HEK293T (cell line): ENCODE data around the gene PLEKHO2.

ENCODE experiments used
- CTCF ChIA-PET: fragments of 350-600 bp; formaldehyde crosslinking; extraction: SDS; loops from one replicate; lab custom pipeline; 2021; ENCODE audit warnings: antibody characterized with exemption, inconsistent platforms; lab: Yijun Ruan, JAX
- POLR2A ChIA-PET: fragments of 350-600 bp; formaldehyde crosslinking; extraction: SDS; loops from one replicate; lab custom pipeline; 2020; ENCODE audit warnings: antibody characterized with exemption, inconsistent platforms; lab: Yijun Ruan, JAX
- DNase-seq: peaks from one replicate; pipeline ENCODE4 v3.0.0; 2012; ENCODE audit warnings: mixed read lengths; ENCODE audit errors: extremely low spot score
- ARNT ChIP-seq: fragments of 450-650 bp; IDR thresholded peaks from 2 replicates; pipeline ENCODE4 v1.6.1; 2017; ENCODE audit warnings: mild to moderate bottlenecking
- BHLHE40 ChIP-seq: fragments of 450-650 bp; IDR thresholded peaks from 2 replicates; pipeline ENCODE4 v1.6.1; 2016; ENCODE audit warnings: mild to moderate bottlenecking, moderate library complexity, borderline replicate concordance
- CTBP1 ChIP-seq: fragments of 450-650 bp; IDR thresholded peaks from 2 replicates; pipeline ENCODE4 v1.6.1; 2016; ENCODE audit warnings: borderline replicate concordance
- ELF4 ChIP-seq: fragments of 450-650 bp; IDR thresholded peaks from 2 replicates; pipeline ENCODE4 v1.6.1; 2017; ENCODE audit warnings: antibody characterized with exemption
- FOXA1 ChIP-seq: fragments of 450-650 bp; IDR thresholded peaks from 2 replicates; pipeline ENCODE4 v1.6.1; 2016; ENCODE audit warnings: mild to moderate bottlenecking
- FOXK2 ChIP-seq: fragments of 450-650 bp; IDR thresholded peaks from 2 replicates; pipeline ENCODE4 v1.6.1; 2016; ENCODE audit warnings: mild to moderate bottlenecking
- FOXM1 ChIP-seq: fragments of 450-650 bp; IDR thresholded peaks from 2 replicates; pipeline ENCODE4 v1.6.1; 2017; ENCODE audit warnings: mild to moderate bottlenecking, borderline replicate concordance
- HDGF ChIP-seq: fragments of 450-650 bp; IDR thresholded peaks from 2 replicates; pipeline ENCODE4 v1.6.1; 2017; ENCODE audit warnings: antibody characterized with exemption, borderline replicate concordance
- L3MBTL2 ChIP-seq: fragments of 450-650 bp; conservative IDR thresholded peaks from 2 replicates; pipeline ENCODE4 v1.6.1; 2016; ENCODE audit warnings: mild to moderate bottlenecking
- LEF1 ChIP-seq: fragments of 450-650 bp; IDR thresholded peaks from 2 replicates; pipeline ENCODE4 v1.6.1; 2017; ENCODE audit warnings: mild to moderate bottlenecking, borderline replicate concordance
- NFRKB ChIP-seq: fragments of 450-650 bp; IDR thresholded peaks from 2 replicates; pipeline ENCODE4 v1.6.1; 2016; ENCODE audit warnings: mild to moderate bottlenecking, moderate library complexity
- PKNOX1 ChIP-seq: fragments of 450-650 bp; IDR thresholded peaks from 2 replicates; pipeline ENCODE4 v1.6.1; 2016
- SP1 ChIP-seq: fragments of 450-650 bp; IDR thresholded peaks from 2 replicates; pipeline ENCODE4 v1.6.1; 2017
- SUZ12 ChIP-seq: fragments of 450-650 bp; IDR thresholded peaks from 2 replicates; pipeline ENCODE4 v1.6.1; 2016; ENCODE audit warnings: mild to moderate bottlenecking
- TARDBP ChIP-seq: fragments of 450-650 bp; IDR thresholded peaks from 2 replicates; pipeline ENCODE4 v1.6.1; 2016
- ZNF384 ChIP-seq: fragments of 450-650 bp; IDR thresholded peaks from 2 replicates; pipeline ENCODE4 v1.6.1; 2016

The PLEKHO2 gene

GRCh38 chr15:64865126-64865997 is 23.6 kb downstream of the PLEKHO2 start:
- ChIA-PET CTCF (no interaction called here), POLR2A (no interaction called here)
- no peak for DNase-seq
- TF ChIP-seq PKNOX1 (no peak), LEF1 (no peak), FOXA1 (no peak), FOXK2 (no peak), SUZ12 (no peak)

GRCh38 chr15:64865998-64866520 is 24.3 kb downstream of the PLEKHO2 start:
- ChIA-PET POLR2A (no interaction called here), CTCF (no interaction called here)
- no peak for TF ChIP-seq FOXM1
- no peak for TF ChIP-seq ELF4
- TF ChIP-seq HDGF, result no peak
- TF ChIP-seq LEF1, result no peak
- no peak for TF ChIP-seq CTBP1
- TF ChIP-seq SUZ12, result no peak
- TF ChIP-seq ARNT, result no peak
- no peak for TF ChIP-seq FOXK2
- DNase-seq, result no peak

GRCh38 chr15:64869501-64869900 is 27.8 kb downstream of the PLEKHO2 start:
- CTCF ChIA-PET, result no interaction called here
- no peak for DNase-seq
- POLR2A ChIA-PET, result no interaction called here
- TF ChIP-seq L3MBTL2 (no peak), PKNOX1 (no peak)

GRCh38 chr15:64870353-64870752 is 28.6 kb downstream of the PLEKHO2 start:
- CTCF ChIA-PET, result no interaction called here
- no peak for TF ChIP-seq BHLHE40
- TF ChIP-seq FOXK2, result no peak
- no peak for TF ChIP-seq ZNF384
- TF ChIP-seq SUZ12, result no peak
- no peak for TF ChIP-seq FOXA1
- TF ChIP-seq FOXM1, result no peak
- no peak for TF ChIP-seq TARDBP
- no peak for TF ChIP-seq LEF1
- no peak for TF ChIP-seq ARNT
- no peak for TF ChIP-seq PKNOX1
- TF ChIP-seq SP1, result no peak
- TF ChIP-seq HDGF, result no peak
- TF ChIP-seq L3MBTL2, result no peak
- no peak for TF ChIP-seq NFRKB
- TF ChIP-seq ELF4, result no peak
- no peak for TF ChIP-seq CTBP1
- no peak for DNase-seq
- POLR2A ChIA-PET, result no interaction called here

- ChIA-PET POLR2A (no interaction called here), CTCF (no interaction called here)
- TF ChIP-seq L3MBTL2, result no peak
- TF ChIP-seq ARNT, result no peak
- TF ChIP-seq SUZ12, result no peak
- no peak for TF ChIP-seq CTBP1
- no peak for TF ChIP-seq FOXA1
- no peak for TF ChIP-seq NFRKB
- TF ChIP-seq BHLHE40, result no peak
- no peak for TF ChIP-seq TARDBP
- no peak for TF ChIP-seq ELF4
- TF ChIP-seq ZNF384, result no peak
- no peak for TF ChIP-seq FOXM1
- TF ChIP-seq SP1, result no peak
- TF ChIP-seq LEF1, result no peak
- TF ChIP-seq HDGF, result no peak
- no peak for TF ChIP-seq PKNOX1
- no peak for TF ChIP-seq FOXK2
- DNase-seq, result no peak
These were observed 34.0 kb downstream of the PLEKHO2 start for GRCh38 chr15:64875641-64876223.

GRCh38 chr15:64877435-64877834 is 35.7 kb downstream of the PLEKHO2 start:
- ChIA-PET CTCF (no interaction called here), POLR2A (no interaction called here)
- TF ChIP-seq FOXK2, result no peak
- TF ChIP-seq FOXA1, result no peak
- TF ChIP-seq CTBP1, result no peak
- no peak for TF ChIP-seq HDGF
- no peak for TF ChIP-seq SP1
- no peak for TF ChIP-seq FOXM1
- TF ChIP-seq PKNOX1, result no peak
- no peak for TF ChIP-seq BHLHE40
- no peak for TF ChIP-seq TARDBP
- no peak for TF ChIP-seq NFRKB
- TF ChIP-seq ZNF384, result no peak
- no peak for TF ChIP-seq ELF4
- TF ChIP-seq SUZ12, result no peak
- no peak for TF ChIP-seq L3MBTL2
- no peak for TF ChIP-seq ARNT
- no peak for TF ChIP-seq LEF1
- no peak for DNase-seq
